RWPE1 (cell line): ENCODE measurements around the gene PSME3IP1.

Experiments
- CTCF ChIA-PET: fragments of 350-600 bp; sonication (Branson Sonifier 250); formaldehyde crosslinking; extraction: SDS; loops from one replicate; lab custom pipeline; 2021; lab: Yijun Ruan, JAX
- POLR2A ChIA-PET: fragments of 400-600 bp; formaldehyde crosslinking; extraction: SDS; loops from one replicate; lab custom pipeline; 2020; ENCODE audit warnings: antibody characterized with exemption; ENCODE audit not compliant: low non-redundant PET; lab: Yijun Ruan, JAX
- DNase-seq: peaks from one replicate; pipeline ENCODE4 v3.0.0; 2012; ENCODE audit warnings: low spot score
- H3K27ac ChIP-seq: fragments of 450-650 bp; 2 replicates; pipeline ENCODE4 v1.5.1; 2017
- CTCF ChIP-seq: fragments of 450-650 bp; conservative IDR thresholded peaks from 2 replicates; pipeline ENCODE4 v1.5.1; 2017; ENCODE audit warnings: low read depth, mild to moderate bottlenecking

The PSME3IP1 gene

DNA sequence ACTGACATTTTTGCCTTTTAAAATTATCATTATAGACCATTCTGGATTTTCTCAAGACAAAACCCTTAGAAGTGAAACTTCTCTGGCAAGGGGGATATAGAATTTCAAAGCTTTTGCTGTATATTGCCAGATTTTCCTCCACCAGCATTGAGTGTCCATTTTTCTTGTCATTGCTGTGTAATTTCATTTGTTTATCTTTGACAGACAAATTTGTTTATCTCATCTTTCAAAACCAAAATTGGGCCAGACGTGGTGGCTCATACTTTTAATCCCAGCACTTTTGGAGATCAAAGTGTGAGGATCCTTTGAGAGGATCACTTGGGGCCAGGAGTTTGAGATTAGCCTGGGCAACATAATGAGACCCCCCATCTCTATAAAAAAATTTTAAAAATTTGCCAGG lies 43.2 kb upstream of the PSME3IP1 start:
- no peak overlapping the region for H3K27ac ChIP-seq
- CTCF ChIA-PET: no interaction called here
- POLR2A ChIA-PET: no interaction called here
- TF ChIP-seq CTCF: no peak
- no peak for DNase-seq

- H3K27ac ChIP-seq: no peak overlapping the region
- no peak for DNase-seq
These were observed 41.1 kb upstream of the PSME3IP1 start for GRCh38 chr16:57226701-57227621.

GRCh38 chr16:57225978-57226377 lies 40.1 kb upstream of the PSME3IP1 start:
- POLR2A ChIA-PET: no interaction called here
- no peak overlapping the region for H3K27ac ChIP-seq
- TF ChIP-seq CTCF: no peak
- DNase-seq: no peak
- CTCF ChIA-PET: no interaction called here

More at GRCh38 chr16:57226701-57227621, 41.1 kb upstream of the PSME3IP1 start:
- no peak for TF ChIP-seq CTCF
- ChIA-PET POLR2A (interaction anchor here (0.6 to 0.7 kb wide), 2 partner anchors 64 to 661 kb away, joined by 3 to 8 read pairs; no protein-coding TSS in a partner anchor), CTCF (interaction anchor here (0.7 kb wide), 1 partner anchor 16 kb away, joined by 3 read pairs; no protein-coding TSS in a partner anchor)

- no peak for TF ChIP-seq CTCF
- CTCF ChIA-PET: no interaction called here
- POLR2A ChIA-PET: no interaction called here
- DNase-seq: no peak
- H3K27ac ChIP-seq: no peak overlapping the region
These were observed 39.0 kb upstream of the PSME3IP1 start for GRCh38 chr16:57224651-57225335.

- H3K27ac ChIP-seq: no peak overlapping the region
- ChIA-PET POLR2A (no interaction called here), CTCF (interaction anchor here (0.6 kb wide), 1 partner anchor 178 kb away, joined by 5 read pairs; no protein-coding TSS in a partner anchor)
- no peak for TF ChIP-seq CTCF
- no peak for DNase-seq
These were observed 37.2 kb upstream of the PSME3IP1 start for GRCh38 chr16:57223057-57223456.

GRCh38 chr16:57216968-57217367 lies 31.1 kb upstream of the PSME3IP1 start:
- no peak for DNase-seq
- POLR2A ChIA-PET: no interaction called here

More at GRCh38 chr16:57216968-57217367, 31.1 kb upstream of the PSME3IP1 start:
- CTCF ChIA-PET: no interaction called here
- H3K27ac ChIP-seq: no peak overlapping the region
- TF ChIP-seq CTCF: no peak
